SK-N-SH (cell line): ENCODE data around the gene HAO2. TPM values are rescaled to one million over a fixed set of nuclear protein-coding genes. Genes with fewer than 3 reads are reported as not detected.

ENCODE experiments used
- CTCF ChIA-PET: fragments of 300-600, 350-600 bp; formaldehyde crosslinking; extraction: SDS; loops from one replicate; lab custom pipeline; 2021; lab: Yijun Ruan, JAX
- POLR2A ChIA-PET: fragments of 350-600 bp; sonication (Branson Sonifier 250); formaldehyde crosslinking; extraction: SDS; loops from one replicate; lab custom pipeline; 2020; ENCODE audit warnings: antibody characterized with exemption, inconsistent platforms; lab: Yijun Ruan, JAX
- DNase-seq: peaks from one replicate; pipeline ENCODE4 v3.0.0; 2012
- H2AFZ ChIP-seq: fragments of 200-600 bp; sonication (generic); 2 replicates; pipeline ENCODE4 v1.8.1; 2016; ENCODE audit warnings: antibody characterized with exemption, mild to moderate bottlenecking, low read depth
- H3F3A ChIP-seq: fragments of 200-600 bp; sonication (generic); replicated peaks from 2 replicates; pipeline ENCODE3; 2016; ENCODE audit warnings: antibody characterized with exemption, mild to moderate bottlenecking; ENCODE audit not compliant: insufficient read depth
- H3K27ac ChIP-seq, 2 experiments: fragments of 200-500 bp in 1 of 2; fragments of 200-600 bp in 1 of 2; sonication (Bioruptor generic) in 1 of 2; sonication (generic), shearing (Covaris generic) in 1 of 2; 2 replicates each; pipeline versions ENCODE4 v1.5.1 to v1.6.1; 2014 to 2016; ENCODE audit warnings: low read depth in 2 of 2, inconsistent platforms in 1 of 2, low read length in 1 of 2, mild to moderate bottlenecking in 1 of 2, mixed read lengths in 1 of 2
- H3K27me3 ChIP-seq: fragments of 200-600 bp; sonication (generic), shearing (Covaris generic); 2 replicates; pipeline ENCODE4 v1.6.1; 2016; ENCODE audit warnings: mixed run types; ENCODE audit not compliant: insufficient read depth
- H3K36me3 ChIP-seq, 2 experiments: fragments of 200-500 bp in 1 of 2; fragments of 200-600 bp in 1 of 2; sonication (Bioruptor generic) in 1 of 2; sonication (generic) in 1 of 2; replicated peaks in 1 of 2; 2 replicates each; pipeline versions ENCODE3 to v1.5.1; 2014 to 2016; ENCODE audit warnings: low read length in 1 of 2, mild to moderate bottlenecking in 1 of 2; ENCODE audit not compliant: insufficient read depth in 2 of 2, control insufficient read depth in 1 of 2
- H3K4me1 ChIP-seq, 2 experiments: fragments of 200-500 bp in 1 of 2; fragments of 200-600 bp in 1 of 2; sonication (Bioruptor generic) in 1 of 2; sonication (generic), shearing (Covaris generic) in 1 of 2; 2 replicates each; pipeline versions ENCODE4 v1.5.1 to v1.6.1; 2014 to 2016; ENCODE audit warnings: low read depth in 1 of 2, low read length in 1 of 2, mixed run types in 1 of 2; ENCODE audit not compliant: insufficient read depth in 2 of 2, control insufficient read depth in 1 of 2
- H3K4me2 ChIP-seq: fragments of 200-600 bp; sonication (generic), shearing (Covaris generic); 2 replicates; pipeline ENCODE4 v1.6.1; 2017; ENCODE audit warnings: mixed run types
- H3K4me3 ChIP-seq, 2 experiments: fragments of 200-500 bp in 1 of 2; fragments of 200-600 bp in 1 of 2; sonication (Bioruptor generic) in 1 of 2; sonication (generic), shearing (Covaris generic) in 1 of 2; 2 replicates each; pipeline versions ENCODE4 v1.5.1 to v1.8.1; 2014 to 2016; ENCODE audit warnings: low read depth in 2 of 2, inconsistent platforms in 1 of 2, low read length in 1 of 2, mild to moderate bottlenecking in 1 of 2, mixed read lengths in 1 of 2, moderate library complexity in 1 of 2
- H3K79me2 ChIP-seq: fragments of 200-600 bp; sonication (generic); 2 replicates; pipeline ENCODE4 v1.8.1; 2017; ENCODE audit warnings: mild to moderate bottlenecking; ENCODE audit not compliant: insufficient read depth
- H3K9ac ChIP-seq: fragments of 200-600 bp; sonication (generic); 2 replicates; pipeline ENCODE4 v1.6.1; 2017; ENCODE audit warnings: mixed run types
- H3K9me2 ChIP-seq: fragments of 200-600 bp; sonication (generic); 2 replicates; pipeline ENCODE4 v1.6.1; 2017; ENCODE audit warnings: mixed run types
- H3K9me3 ChIP-seq: fragments of 200-600 bp; sonication (generic); 2 replicates; pipeline ENCODE4 v1.6.1; 2017; ENCODE audit warnings: mixed run types, mild to moderate bottlenecking, moderate library complexity
- H4K20me1 ChIP-seq: fragments of 200-600 bp; sonication (generic); 2 replicates; pipeline ENCODE4 v1.6.1; 2017; ENCODE audit warnings: mild to moderate bottlenecking, mixed run types; ENCODE audit not compliant: insufficient read depth
- FOSL2 ChIP-seq: IDR thresholded peaks from 2 replicates; pipeline ENCODE4 v1.4.0; 2012; ENCODE audit warnings: low read depth, mild to moderate bottlenecking, moderate library complexity, borderline replicate concordance
- FOXJ3 ChIP-seq: sonication (generic); formaldehyde crosslinking; IDR thresholded peaks from 2 replicates; pipeline ENCODE4 v1.5.1; 2020; ENCODE audit warnings: mild to moderate bottlenecking, missing genetic modification reagents
- GATA2 ChIP-seq: sonication (generic); formaldehyde crosslinking; IDR thresholded peaks from 2 replicates; pipeline ENCODE4 v1.5.0; 2020; ENCODE audit warnings: mild to moderate bottlenecking, missing genetic modification reagents
- IRF3 ChIP-seq: fragments of 150-350 bp; IDR thresholded peaks from 2 replicates; pipeline ENCODE4 v1.6.1; 2016; ENCODE audit warnings: mild to moderate bottlenecking, low read depth, low read length
- MAX ChIP-seq: IDR thresholded peaks from 2 replicates; pipeline ENCODE4 v1.4.0; 2012; ENCODE audit warnings: low read depth
- MEF2A ChIP-seq: IDR thresholded peaks from 2 replicates; pipeline ENCODE4 v1.4.0; 2012; ENCODE audit warnings: low read depth, borderline replicate concordance
- PBX3 ChIP-seq: IDR thresholded peaks from 2 replicates; pipeline ENCODE4; 2012
- RAD21 ChIP-seq: IDR thresholded peaks from 2 replicates; pipeline ENCODE4 v1.6.1; 2012; ENCODE audit warnings: mild to moderate bottlenecking, low read length
- RXRA ChIP-seq: IDR thresholded peaks from 2 replicates; pipeline ENCODE4 v1.4.0; 2012; ENCODE audit warnings: low read depth, mild to moderate bottlenecking, borderline replicate concordance
- SIN3A ChIP-seq: IDR thresholded peaks from 2 replicates; pipeline ENCODE4 v1.6.1; 2012; ENCODE audit warnings: low read depth, mild to moderate bottlenecking, low read length, moderate library complexity, borderline replicate concordance
- USF1 ChIP-seq: IDR thresholded peaks from 2 replicates; pipeline ENCODE4 v1.4.0; 2012; ENCODE audit warnings: low read depth, borderline replicate concordance
- USF2 ChIP-seq: fragments of 150-350 bp; IDR thresholded peaks from 2 replicates; pipeline ENCODE4 v1.6.1; 2017; ENCODE audit warnings: antibody characterized with exemption, low read length, low read depth, borderline replicate concordance
- WGBS: methylation state at CpG from one replicate; pipeline ENCODE4 v1.1.6; 2017; ENCODE audit warnings: low lambda C conversion rate; 5-methylcytosine and 5-hydroxymethylcytosine counted together
- polyA plus RNA-seq, 3 experiments: library from polyadenylated mRNA; depleted of rRNA; stranded (reverse); fragments of >200 nt; gene quantifications; 2 replicates each; pipeline ENCODE4 v1.2.3, GENCODE V29; 2012

Gene HAO2
- polyA plus RNA-seq, 1 of the 3 experiments (the other 2 are of a cell fraction) = not detected

GRCh38 chr1:119391749-119392148, 23.2 kb downstream of the HAO2 start:
- ChIA-PET POLR2A (no interaction called here), CTCF (no interaction called here)
- no peak overlapping the region for H3K4me2 ChIP-seq
- no peak overlapping the region for H3K4me3 ChIP-seq
- no peaks in the 10 kb centered on the region for H3K79me2 ChIP-seq
- H4K20me1 ChIP-seq = no peaks in the 10 kb centered on the region
- DNase-seq = no peak
- H3K27ac ChIP-seq = no peak overlapping the region
- 0% methylated on average over 3 of the region's 3 CpGs for WGBS
- no peak overlapping the region for H2AFZ ChIP-seq
- no peaks in the 10 kb centered on the region for H3K4me1 ChIP-seq
- H3K36me3 ChIP-seq = no peaks in the 10 kb centered on the region
- H3F3A ChIP-seq = no peaks in the 10 kb centered on the region
- TF ChIP-seq PBX3 = no peak
- TF ChIP-seq MEF2A = no peak
- no peak for TF ChIP-seq SIN3A
- TF ChIP-seq MAX = no peak
- no peak for TF ChIP-seq RXRA
- TF ChIP-seq FOSL2 = no peak
- TF ChIP-seq USF2 = no peak
- TF ChIP-seq IRF3 = no peak
- H3K27me3 ChIP-seq = no peaks in the 10 kb centered on the region; the same call in 1 of the 2 replicates
- H3K9me3 ChIP-seq = no peaks in the 10 kb centered on the region
- no peaks in the 10 kb centered on the region for H3K9me2 ChIP-seq
- H3K9ac ChIP-seq = no peak overlapping the region

- Histone ChIP-seq H3K36me3 (no peaks in the 10 kb centered on the region), H3K9me3 (no peaks in the 10 kb centered on the region), H3K4me1 (no peaks in the 10 kb centered on the region), H3K9me2 (no peaks in the 10 kb centered on the region), H3K4me3 (no peak overlapping the region), H3K4me2 (no peak overlapping the region), H3K9ac (no peak overlapping the region), H3K27ac (no peak overlapping the region), H3F3A (no peaks in the 10 kb centered on the region), H3K27me3 (no peaks in the 10 kb centered on the region; the same call in 1 of the 2 replicates), H3K79me2 (no peaks in the 10 kb centered on the region), H2AFZ (no peak overlapping the region), H4K20me1 (no peaks in the 10 kb centered on the region)
- 11% methylated on average over 1 of the region's 1 CpG for WGBS
- ChIA-PET POLR2A (no interaction called here), CTCF (no interaction called here)
- no peak for DNase-seq
- TF ChIP-seq GATA2 (CRISPR knock-in tag) = no peak
- no peak for TF ChIP-seq RAD21
- no peak for TF ChIP-seq USF1
- no peak for TF ChIP-seq SIN3A
- TF ChIP-seq FOXJ3 = no peak
Measured at GRCh38 chr1:119394085-119394484, 25.5 kb downstream of the HAO2 start.
